ENCODE measurements around the gene SHLD3.

SHLD3 gene

DNA sequence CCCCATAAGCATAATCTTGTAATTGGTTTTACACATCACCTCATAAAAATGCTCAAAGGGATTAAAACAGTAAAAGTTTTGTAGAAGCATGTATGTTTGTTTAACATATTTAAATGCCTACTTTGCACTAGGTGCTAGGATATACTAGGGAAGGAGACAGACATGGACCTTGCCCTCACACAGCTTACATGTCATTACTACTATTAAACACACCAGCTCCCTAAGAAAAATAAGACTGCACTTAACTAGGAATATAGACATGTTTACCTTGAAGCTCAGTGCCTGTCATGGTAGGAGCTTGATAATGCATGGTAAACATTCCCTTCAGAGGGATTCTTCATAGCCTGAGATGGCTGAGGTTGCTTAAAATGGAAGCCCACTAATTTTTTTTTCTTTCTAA lies 6.2 kb downstream of the SHLD3 start:
- Histone ChIP-seq H3K4me2 (ENCODE audit: low read depth, low read length, poor library complexity, severe bottlenecking) (no peak overlapping the region), H3K36me3 (ENCODE audit: low read length) (peaks cover 8% of the 10 kb centered on the region; the same call in 1 of the 2 replicates), H4K20me1 (ENCODE audit: low read depth, low read length) (0 out of 2 replicates have a peak, but pooled peaks cover 4% of the 10 kb centered on the region), H3K27me3 (ENCODE audit: low read length) (no peaks in the 10 kb centered on the region), H3K79me2 (ENCODE audit: insufficient read depth, low read length) (peaks cover 74% of the 10 kb centered on the region), H3K27ac (ENCODE audit: low read depth, low read length) (no peak overlapping the region), H3K4me3 (ENCODE audit: insufficient read depth, low read length, poor library complexity, severe bottlenecking) (no peak overlapping the region), H3K9me3 (ENCODE audit: insufficient read depth, low read length) (no peaks in the 10 kb centered on the region), H3K9ac (ENCODE audit: low read length) (no peak overlapping the region), H2AFZ (ENCODE audit: low read depth, low read length, severe bottlenecking) (no peak overlapping the region), H3F3A (ENCODE audit: insufficient read depth) (no peaks in the 10 kb centered on the region), H3K9me2 (replicated peaks; ENCODE audit: insufficient read depth, low read length) (no peaks in the 10 kb centered on the region)
- TF ChIP-seq EZH2phosphoT487 (conservative IDR thresholded peaks at IDR 0.05; ENCODE audit: low read length): no peak
- TF ChIP-seq, protein P1, sequence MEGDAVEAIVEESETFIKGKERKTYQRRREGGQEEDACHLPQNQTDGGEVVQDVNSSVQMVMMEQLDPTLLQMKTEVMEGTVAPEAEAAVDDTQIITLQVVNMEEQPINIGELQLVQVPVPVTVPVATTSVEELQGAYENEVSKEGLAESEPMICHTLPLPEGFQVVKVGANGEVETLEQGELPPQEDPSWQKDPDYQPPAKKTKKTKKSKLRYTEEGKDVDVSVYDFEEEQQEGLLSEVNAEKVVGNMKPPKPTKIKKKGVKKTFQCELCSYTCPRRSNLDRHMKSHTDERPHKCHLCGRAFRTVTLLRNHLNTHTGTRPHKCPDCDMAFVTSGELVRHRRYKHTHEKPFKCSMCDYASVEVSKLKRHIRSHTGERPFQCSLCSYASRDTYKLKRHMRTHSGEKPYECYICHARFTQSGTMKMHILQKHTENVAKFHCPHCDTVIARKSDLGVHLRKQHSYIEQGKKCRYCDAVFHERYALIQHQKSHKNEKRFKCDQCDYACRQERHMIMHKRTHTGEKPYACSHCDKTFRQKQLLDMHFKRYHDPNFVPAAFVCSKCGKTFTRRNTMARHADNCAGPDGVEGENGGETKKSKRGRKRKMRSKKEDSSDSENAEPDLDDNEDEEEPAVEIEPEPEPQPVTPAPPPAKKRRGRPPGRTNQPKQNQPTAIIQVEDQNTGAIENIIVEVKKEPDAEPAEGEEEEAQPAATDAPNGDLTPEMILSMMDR (IDR thresholded peaks at IDR 0.05; ENCODE audit: insufficient read depth, low read length, poor library complexity, severe bottlenecking): no peak

DNA sequence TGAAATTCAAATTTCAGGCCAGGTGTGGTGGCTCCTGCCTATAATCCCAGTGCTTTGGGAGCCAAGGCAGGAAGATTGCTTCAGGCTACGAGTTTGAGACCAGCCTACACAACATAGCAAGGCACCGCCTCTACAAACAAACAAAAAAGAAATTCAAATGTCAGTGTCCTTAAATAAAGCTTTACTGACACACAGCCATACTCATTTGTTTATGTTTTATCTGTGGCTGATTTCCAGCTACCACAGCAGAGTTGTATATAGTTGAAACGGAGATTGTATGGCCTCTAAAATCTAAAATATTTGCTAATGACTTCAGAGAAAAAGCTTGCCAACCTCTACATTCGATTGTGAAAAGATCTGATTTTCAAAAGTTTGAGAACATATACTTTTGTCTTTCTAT lies 15.4 kb downstream of the SHLD3 start:
- no peaks in the 10 kb centered on the region for H3K9me3 ChIP-seq (ENCODE audit: insufficient read depth, low read length)

GRCh38 chr5:65646938-65647337 lies 22.1 kb downstream of the SHLD3 start:
- Histone ChIP-seq H3K79me2 (ENCODE audit: insufficient read depth, low read length) (no peaks in the 10 kb centered on the region), H3K36me3 (ENCODE audit: low read length) (0 out of 2 replicates have a peak, but pooled peaks cover 2% of the 10 kb centered on the region), H4K20me1 (ENCODE audit: low read depth, low read length) (no peaks in the 10 kb centered on the region), H3K27ac (ENCODE audit: low read depth, low read length) (no peak overlapping the region), H3K27me3 (ENCODE audit: low read length) (no peaks in the 10 kb centered on the region), H3K9me3 (ENCODE audit: insufficient read depth, low read length) (no peaks in the 10 kb centered on the region), H3K9ac (ENCODE audit: low read length) (no peak overlapping the region), H3K4me3 (ENCODE audit: insufficient read depth, low read length, poor library complexity, severe bottlenecking) (no peak overlapping the region), H2AFZ (ENCODE audit: low read depth, low read length, severe bottlenecking) (no peak overlapping the region), H3K4me2 (ENCODE audit: low read depth, low read length, poor library complexity, severe bottlenecking) (no peak overlapping the region), H3K9me2 (replicated peaks; ENCODE audit: insufficient read depth, low read length) (no peaks in the 10 kb centered on the region), H3F3A (ENCODE audit: insufficient read depth) (no peaks in the 10 kb centered on the region)
- TF ChIP-seq, protein P1 (IDR thresholded peaks at IDR 0.05; ENCODE audit: insufficient read depth, low read length, poor library complexity, severe bottlenecking): no peak
- no peak for TF ChIP-seq EZH2phosphoT487 (conservative IDR thresholded peaks at IDR 0.05; ENCODE audit: low read length)

More for the DNA sequence above, 15.4 kb downstream of the SHLD3 start:
- H2AFZ ChIP-seq (ENCODE audit: low read depth, low read length, severe bottlenecking): no peak overlapping the region
- TF ChIP-seq EZH2phosphoT487 (conservative IDR thresholded peaks at IDR 0.05; ENCODE audit: low read length): no peak
- TF ChIP-seq, protein P1 (IDR thresholded peaks at IDR 0.05; ENCODE audit: insufficient read depth, low read length, poor library complexity, severe bottlenecking): no peak
- no peaks in the 10 kb centered on the region; the same call in 1 of the 2 replicates for H3K79me2 ChIP-seq (ENCODE audit: insufficient read depth, low read length)
- no peak overlapping the region for H3K4me2 ChIP-seq (ENCODE audit: low read depth, low read length, poor library complexity, severe bottlenecking)
- H4K20me1 ChIP-seq (ENCODE audit: low read depth, low read length): no peaks in the 10 kb centered on the region
- H3K4me3 ChIP-seq (ENCODE audit: insufficient read depth, low read length, poor library complexity, severe bottlenecking): no peak overlapping the region
- no peak overlapping the region for H3K9ac ChIP-seq (ENCODE audit: low read length)
- no peaks in the 10 kb centered on the region for H3K9me2 ChIP-seq (replicated peaks; ENCODE audit: insufficient read depth, low read length)
- peaks cover 18% of the 10 kb centered on the region for H3K36me3 ChIP-seq (ENCODE audit: low read length)
- H3K27me3 ChIP-seq (ENCODE audit: low read length): no peaks in the 10 kb centered on the region
- no peaks in the 10 kb centered on the region for H3F3A ChIP-seq (ENCODE audit: insufficient read depth)
- H3K27ac ChIP-seq (ENCODE audit: low read depth, low read length): no peak overlapping the region

All from SU-DHL-6 (cell line).